ENCODE data around the gene PHAF1.

PHAF1 gene

DNA sequence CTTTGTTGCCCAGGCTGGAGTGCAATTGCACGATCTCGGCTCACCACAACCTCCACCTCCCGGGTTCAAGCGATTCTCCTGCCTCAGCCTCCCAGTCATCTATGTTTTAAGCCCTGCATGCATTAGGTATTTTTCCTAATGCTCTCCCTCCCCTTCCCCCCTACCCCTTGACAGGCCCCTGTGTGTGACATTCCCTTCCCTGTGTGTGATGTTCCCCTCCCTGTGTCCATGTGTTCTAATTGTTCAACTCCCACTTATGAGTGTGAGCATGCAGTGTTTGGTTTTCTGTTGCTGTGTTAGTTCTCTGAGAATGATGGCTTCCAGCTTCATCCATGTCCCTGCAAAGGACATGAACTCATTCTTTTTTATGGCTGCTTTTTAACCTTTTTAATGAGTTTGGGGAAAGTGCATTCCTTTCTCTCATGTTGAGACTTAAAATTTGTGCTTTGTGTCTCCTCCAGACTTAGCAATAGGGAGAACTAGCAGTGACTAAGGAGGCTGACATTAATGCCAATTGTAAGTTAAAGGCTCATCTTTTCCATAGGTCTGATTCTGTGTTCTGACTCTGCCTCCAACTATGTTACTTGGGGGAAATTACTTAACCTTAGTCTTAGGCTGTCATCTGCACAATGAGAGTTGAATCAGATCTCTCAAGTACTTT lies 17.7 kb upstream of the PHAF1 start:
- TF ChIP-seq, protein P1, sequence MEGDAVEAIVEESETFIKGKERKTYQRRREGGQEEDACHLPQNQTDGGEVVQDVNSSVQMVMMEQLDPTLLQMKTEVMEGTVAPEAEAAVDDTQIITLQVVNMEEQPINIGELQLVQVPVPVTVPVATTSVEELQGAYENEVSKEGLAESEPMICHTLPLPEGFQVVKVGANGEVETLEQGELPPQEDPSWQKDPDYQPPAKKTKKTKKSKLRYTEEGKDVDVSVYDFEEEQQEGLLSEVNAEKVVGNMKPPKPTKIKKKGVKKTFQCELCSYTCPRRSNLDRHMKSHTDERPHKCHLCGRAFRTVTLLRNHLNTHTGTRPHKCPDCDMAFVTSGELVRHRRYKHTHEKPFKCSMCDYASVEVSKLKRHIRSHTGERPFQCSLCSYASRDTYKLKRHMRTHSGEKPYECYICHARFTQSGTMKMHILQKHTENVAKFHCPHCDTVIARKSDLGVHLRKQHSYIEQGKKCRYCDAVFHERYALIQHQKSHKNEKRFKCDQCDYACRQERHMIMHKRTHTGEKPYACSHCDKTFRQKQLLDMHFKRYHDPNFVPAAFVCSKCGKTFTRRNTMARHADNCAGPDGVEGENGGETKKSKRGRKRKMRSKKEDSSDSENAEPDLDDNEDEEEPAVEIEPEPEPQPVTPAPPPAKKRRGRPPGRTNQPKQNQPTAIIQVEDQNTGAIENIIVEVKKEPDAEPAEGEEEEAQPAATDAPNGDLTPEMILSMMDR (IDR thresholded peaks at IDR 0.05): no peak
- H3K4me1 ChIP-seq: no peaks in the 10 kb centered on the region
- no peaks in the 10 kb centered on the region for H3K27me3 ChIP-seq (ENCODE audit: control insufficient read depth, insufficient read depth, low read length)
- H3K4me3 ChIP-seq (ENCODE audit: low read depth, low read length): no peak overlapping the region
- no peak overlapping the region for H3K27ac ChIP-seq
- H3K4me2 ChIP-seq (ENCODE audit: low read length): no peak overlapping the region
- H3K36me3 ChIP-seq (ENCODE audit: control insufficient read depth, insufficient read depth, low read length): no peaks in the 10 kb centered on the region
- H3K79me2 ChIP-seq: peaks cover 10% of the 10 kb centered on the region
- no peaks in the 10 kb centered on the region for H3K9me3 ChIP-seq (ENCODE audit: control insufficient read depth, low read length)
- no peak overlapping the region for H3K9ac ChIP-seq
- no peak overlapping the region for H2AFZ ChIP-seq

DNA sequence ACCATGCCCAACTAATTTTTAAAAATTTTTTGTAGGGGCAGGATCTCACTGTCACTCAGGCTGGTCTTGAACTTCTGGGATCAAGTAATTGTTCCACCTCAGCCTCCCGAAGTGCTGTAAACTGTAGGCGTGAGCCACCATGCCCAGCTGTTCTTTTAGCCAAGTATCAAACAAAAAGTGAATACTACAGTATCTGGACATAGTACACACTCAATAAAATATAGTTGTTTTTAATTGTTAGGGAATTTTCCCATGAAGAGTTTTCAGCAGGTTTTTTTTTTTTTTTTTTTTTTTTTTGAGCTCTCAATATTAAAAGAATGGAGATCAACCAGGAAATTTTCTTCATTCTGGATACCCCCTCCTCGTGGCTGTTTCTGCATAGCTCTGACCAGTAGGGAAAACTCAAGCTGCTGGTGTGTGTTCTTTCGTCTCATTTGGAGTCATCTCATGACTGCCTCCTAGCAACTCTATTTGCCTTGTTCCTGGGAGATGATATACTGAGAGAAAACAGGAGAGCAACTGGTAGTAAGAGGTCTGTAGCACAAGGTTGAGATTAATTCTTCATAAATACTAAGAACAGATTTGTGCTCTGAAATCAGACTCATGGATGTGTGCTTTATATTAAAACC lies 16.5 kb upstream of the PHAF1 start:
- no peaks in the 10 kb centered on the region for H3K4me1 ChIP-seq
- H3K27me3 ChIP-seq (ENCODE audit: control insufficient read depth, insufficient read depth, low read length): no peaks in the 10 kb centered on the region
- no peak overlapping the region for H3K4me3 ChIP-seq (ENCODE audit: low read depth, low read length)
- H3K9me3 ChIP-seq (ENCODE audit: control insufficient read depth, low read length): no peaks in the 10 kb centered on the region
- H3K27ac ChIP-seq: no peak overlapping the region
- no peaks in the 10 kb centered on the region for H3K36me3 ChIP-seq (ENCODE audit: control insufficient read depth, insufficient read depth, low read length)
- peaks cover 8% of the 10 kb centered on the region for H3K79me2 ChIP-seq
- H3K9ac ChIP-seq: no peak overlapping the region
- H3K4me2 ChIP-seq (ENCODE audit: low read length): no peak overlapping the region
- TF ChIP-seq, protein P1 (IDR thresholded peaks at IDR 0.05): no peak
- no peak overlapping the region for H2AFZ ChIP-seq

GRCh38 chr16:67098599-67098998 lies 11.1 kb upstream of the PHAF1 start:
- Histone ChIP-seq H3K36me3 (ENCODE audit: control insufficient read depth, insufficient read depth, low read length) (no peaks in the 10 kb centered on the region), H3K4me1 (no peaks in the 10 kb centered on the region), H3K27me3 (ENCODE audit: control insufficient read depth, insufficient read depth, low read length) (no peaks in the 10 kb centered on the region), H3K4me2 (ENCODE audit: low read length) (no peak overlapping the region), H3K27ac (no peak overlapping the region), H3K9me3 (ENCODE audit: control insufficient read depth, low read length) (no peaks in the 10 kb centered on the region), H3K79me2 (peaks cover 6% of the 10 kb centered on the region), H3K9ac (no peak overlapping the region), H3K4me3 (ENCODE audit: low read depth, low read length) (no peak overlapping the region), H2AFZ (no peak overlapping the region)
- TF ChIP-seq, protein P1 (IDR thresholded peaks at IDR 0.05): no peak

DNA sequence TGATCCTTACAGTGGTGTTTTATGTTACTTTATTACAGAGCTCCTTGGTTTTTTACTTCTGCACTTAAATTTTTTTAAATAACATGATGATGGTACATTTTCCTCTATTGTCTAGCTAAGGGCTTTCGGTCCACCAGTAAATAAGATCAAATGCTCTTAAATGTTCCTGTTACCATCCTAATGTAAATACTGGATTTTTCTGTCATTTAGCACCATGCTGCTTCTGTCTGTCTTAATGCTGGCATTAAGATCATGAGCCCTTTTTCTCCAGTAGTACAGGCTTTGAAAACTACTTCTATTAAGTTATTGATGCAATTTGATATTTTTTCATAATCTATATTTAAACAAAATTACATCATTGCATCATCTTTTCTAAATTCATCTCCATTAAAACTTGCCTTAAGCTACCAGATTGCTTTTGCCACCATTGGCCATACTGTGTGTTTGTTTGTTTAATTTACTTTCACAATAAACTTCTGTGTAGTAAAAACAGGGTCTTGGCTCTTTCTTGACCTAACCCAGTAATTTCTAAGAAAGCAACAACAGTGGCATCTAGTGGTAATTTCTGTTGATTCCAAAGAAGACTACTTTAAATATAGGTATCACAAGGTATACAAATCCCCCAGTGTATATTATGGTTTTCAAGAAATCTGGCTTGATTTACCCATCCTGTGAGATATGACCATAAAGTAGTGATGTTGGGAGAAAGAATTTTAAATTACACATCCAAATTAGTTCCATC lies 9.0 kb upstream of the PHAF1 start:
- Histone ChIP-seq H3K27me3 (ENCODE audit: control insufficient read depth, insufficient read depth, low read length) (no peaks in the 10 kb centered on the region), H2AFZ (no peak overlapping the region), H3K4me2 (ENCODE audit: low read length) (no peak overlapping the region), H3K4me1 (no peaks in the 10 kb centered on the region), H3K27ac (no peak overlapping the region), H3K36me3 (ENCODE audit: control insufficient read depth, insufficient read depth, low read length) (no peaks in the 10 kb centered on the region), H3K79me2 (peaks cover 3% of the 10 kb centered on the region), H3K4me3 (ENCODE audit: low read depth, low read length) (no peak overlapping the region), H3K9me3 (ENCODE audit: control insufficient read depth, low read length) (no peaks in the 10 kb centered on the region), H3K9ac (no peak overlapping the region)
- TF ChIP-seq, protein P1 (IDR thresholded peaks at IDR 0.05): peak; percentile 25
